GM12878 (cell line): ENCODE data around the gene NAA30. TPM values are rescaled to one million over a fixed set of nuclear protein-coding genes. Genes with fewer than 3 reads are reported as not detected.

Source experiments
- ATAC-seq: fragments of 200-7000 bp; cut with Tn5 transposase; 3 replicates; pipeline ENCODE4 v1.9.1; 2020; ENCODE audit warnings: mild to moderate bottlenecking, moderate library complexity
- BruUV-seq: library from RNA; stranded (reverse); fragments of 400-500 nt; replicated peaks from 2 replicates; lab custom pipeline; 2021; lab: Mats Ljungman, UMichigan
- CTCF ChIA-PET: fragments of 300-600 bp; sonication (Branson Sonifier 250); formaldehyde crosslinking; extraction: SDS; loops from one replicate; lab custom pipeline; 2021; ENCODE audit warnings: inconsistent platforms; lab: Yijun Ruan, JAX
- POLR2A ChIA-PET: fragments of 350-600 bp; formaldehyde crosslinking; extraction: SDS; loops from one replicate; lab custom pipeline; 2021; ENCODE audit warnings: inconsistent platforms; lab: Charles Lee
- RAD21 ChIA-PET: fragments of 300-600 bp; sonication (Branson Sonifier 250); formaldehyde crosslinking; loops from one replicate; lab custom pipeline; 2023; ENCODE audit warnings: antibody characterized with exemption; ENCODE audit not compliant: unreplicated experiment; lab: Charles Lee
- SMC1A ChIA-PET: fragments of 300-600 bp; sonication (Branson Sonifier 250); formaldehyde crosslinking; loops from one replicate; lab custom pipeline; 2023; ENCODE audit not compliant: unreplicated experiment, uncharacterized antibody; lab: Charles Lee
- DNase-seq: peaks from one replicate; pipeline ENCODE4 v3.0.0-alpha.2; 2011; ENCODE audit warnings: low read depth, low spot score
- FAIRE-seq: peaks from 3 replicates; lab custom pipeline; 2011; peaks lifted over from hg19 to GRCh38; lab: Jason Lieb, UNC
- H2AFZ ChIP-seq: 2 replicates; pipeline ENCODE4 v1.6.0; 2011; ENCODE audit warnings: low read depth, low read length, control low read depth; ENCODE audit not compliant: control insufficient read depth
- H3K27ac ChIP-seq: 2 replicates; pipeline ENCODE4 v1.5.1; 2011; ENCODE audit warnings: control low read depth; ENCODE audit not compliant: control insufficient read depth, insufficient read depth
- H3K27me3 ChIP-seq, 2 experiments: replicated peaks in 1 of 2; 2 replicates each; pipeline versions ENCODE4 v1.6.0 to v1.6.1; 2011; ENCODE audit warnings: low read length in 1 of 2; ENCODE audit not compliant: control insufficient read depth in 2 of 2, insufficient read depth in 2 of 2
- H3K36me3 ChIP-seq, 2 experiments: 2 replicates each; pipeline ENCODE4 v1.5.1; 2011; ENCODE audit warnings: low read length in 1 of 2; ENCODE audit not compliant: control insufficient read depth in 2 of 2, insufficient read depth in 2 of 2
- H3K4me1 ChIP-seq: 2 replicates; pipeline ENCODE4 v1.6.1; 2011; ENCODE audit warnings: mild to moderate bottlenecking, low read length, moderate library complexity, mixed read lengths; ENCODE audit not compliant: control insufficient read depth, insufficient read depth
- H3K4me2 ChIP-seq: 2 replicates; pipeline ENCODE4 v1.6.0; 2011; ENCODE audit warnings: control low read depth; ENCODE audit not compliant: control insufficient read depth, insufficient read depth
- H3K4me3 ChIP-seq: fragments of 200-600 bp; sonication (generic); 2 replicates; pipeline ENCODE4 v1.5.1; 2016
- H3K79me2 ChIP-seq: 2 replicates; pipeline ENCODE4 v1.6.0; 2011; ENCODE audit warnings: low read length; ENCODE audit not compliant: control insufficient read depth, insufficient read depth
- H3K9ac ChIP-seq: 2 replicates; pipeline ENCODE4 v1.8.0; 2011; ENCODE audit warnings: low read length, control low read depth, mixed read lengths; ENCODE audit not compliant: control insufficient read depth, insufficient read depth
- H3K9me3 ChIP-seq: replicated peaks from 3 replicates; pipeline ENCODE4 v1.5.1; 2011; ENCODE audit warnings: mild to moderate bottlenecking, low read length; ENCODE audit not compliant: control insufficient read depth, insufficient read depth
- H4K20me1 ChIP-seq: 2 replicates; pipeline ENCODE4 v1.6.0; 2011; ENCODE audit not compliant: control insufficient read depth, insufficient read depth
- DPF2 ChIP-seq: fragments of 450-650 bp; IDR thresholded peaks from 2 replicates; pipeline ENCODE4 v1.6.1; 2017; ENCODE audit warnings: mild to moderate bottlenecking
- ETV6 ChIP-seq, 2 experiments: fragments of 450-650 bp in 1 of 2; IDR thresholded peaks in 1 of 2; conservative IDR thresholded peaks in 1 of 2; 2 replicates each; pipeline ENCODE4 v1.6.1; 2014; ENCODE audit warnings: antibody characterized with exemption in 1 of 2, borderline replicate concordance in 1 of 2, low read depth in 1 of 2, mild to moderate bottlenecking in 1 of 2, moderate library complexity in 1 of 2
- HDGF ChIP-seq: fragments of 450-650 bp; IDR thresholded peaks from 2 replicates; pipeline ENCODE4 v1.6.1; 2016; ENCODE audit warnings: antibody characterized with exemption
- KAT2A ChIP-seq: conservative IDR thresholded peaks from 2 replicates; pipeline ENCODE4 v1.6.1; 2011; ENCODE audit warnings: low read depth, low read length; ENCODE audit not compliant: control insufficient read depth
- MXI1 ChIP-seq: fragments of 150-350 bp; IDR thresholded peaks from 2 replicates; pipeline ENCODE4 v1.6.1; 2011; ENCODE audit warnings: low read depth, mild to moderate bottlenecking, inconsistent platforms, low read length, improper control_type of control experiment
- NRF1 ChIP-seq: conservative IDR thresholded peaks from 2 replicates; pipeline ENCODE4 v1.6.1; 2011; ENCODE audit warnings: mild to moderate bottlenecking, low read depth, low read length, improper control_type of control experiment
- PAX5 ChIP-seq: IDR thresholded peaks from 2 replicates; pipeline ENCODE4 v1.6.1; 2011; ENCODE audit warnings: low read depth, low read length, borderline replicate concordance
- USF2 ChIP-seq: IDR thresholded peaks from 2 replicates; pipeline ENCODE4 v1.6.1; 2011; ENCODE audit warnings: low read depth, low read length, improper control_type of control experiment, borderline replicate concordance
- YY1 ChIP-seq: IDR thresholded peaks from 2 replicates; pipeline ENCODE4 v1.6.1; 2011; ENCODE audit warnings: low read depth, mild to moderate bottlenecking, low read length
- ZBTB40 ChIP-seq: fragments of 450-650 bp; IDR thresholded peaks from 2 replicates; pipeline ENCODE4 v1.6.1; 2016; ENCODE audit warnings: mild to moderate bottlenecking, moderate library complexity, borderline replicate concordance
- WGBS: methylation state at CpG from one replicate; pipeline ENCODE4 v1.1.6; 2016; ENCODE audit warnings: low lambda C conversion rate; ENCODE audit not compliant: insufficient replicate concordance, insufficient coverage; ENCODE audit errors: missing lambda C conversion rate; 5-methylcytosine and 5-hydroxymethylcytosine counted together
- in situ Hi-C: fragments of 300-500 bp; cut with MboI; formaldehyde crosslinking; loops from 9 replicates; pipeline ENCODE4 v1.14.3; 2018; ENCODE audit warnings: mixed read lengths
- intact Hi-C: fragments of 100-400 bp; cut with micrococcal nuclease; formaldehyde crosslinking; loops from one replicate; pipeline ENCODE4 v1.14.2; 2022; ENCODE audit not compliant: unreplicated experiment
- polyA plus RNA-seq, 11 experiments: library from polyadenylated mRNA; depleted of rRNA in 4 of 11; unstranded in 6 of 11; stranded (reverse) in 5 of 11; fragments of >200 nt; fragmentation: Nextera tagmentation in 4 of 11; fragmentation: Illumina TruSeq in 1 of 11; extraction: Ambion mirVana in 4 of 11; extraction: Trizol in 1 of 11; gene quantifications; 1 replicate in 1 of 11; 2 replicates in 10 of 11; pipeline versions ENCODE4 v1.2.1 to v1.2.3, GENCODE V29; 2011 to 2016; ENCODE audit warnings: inconsistent platforms in 2 of 11, missing spikeins in 2 of 11, low read depth in 1 of 11
- total RNA-seq, 4 experiments: library from RNA; depleted of rRNA in 3 of 4; stranded (reverse); fragments of >200 nt in 3 of 4; fragmentation: Illumina TruSeq in 1 of 4; extraction: Trizol in 1 of 4; gene quantifications; 2 replicates each; pipeline versions ENCODE4 v1.2.1 to v1.2.3, GENCODE V29; 2013 to 2021
- TF ChIP-seq, protein P1 (sequence below): fragments of 450-650 bp; formaldehyde crosslinking; IDR thresholded peaks from 2 replicates; pipeline ENCODE4 v1.4.0; 2020; ENCODE audit warnings: mild to moderate bottlenecking, moderate library complexity
- TF ChIP-seq, protein P2 (sequence below): fragments of 450-650 bp; formaldehyde crosslinking; IDR thresholded peaks from 2 replicates; pipeline ENCODE4 v1.4.0; 2022; ENCODE audit warnings: mild to moderate bottlenecking, moderate library complexity

Gene NAA30
- total and polyA plus RNA-seq, 10 of the 15 experiments (the other 5 are each of a cell fraction or from before 2014, with no cell fraction given): 4.5 to 15.6 (median 10.5) TPM

- ChIA-PET POLR2A (no interaction called here), CTCF (no interaction called here), SMC1A (interaction anchor here (1.1 to 1.2 kb wide), 2 partner anchors 18 to 20 kb away, joined by 3 to 4 read pairs; no protein-coding TSS in a partner anchor), RAD21 (no interaction called here)
- Histone ChIP-seq H3K27me3 (no peaks in the 10 kb centered on the region), H3K4me1 (no peaks in the 10 kb centered on the region), H3K36me3 (no peaks in the 10 kb centered on the region), H4K20me1 (no peaks in the 10 kb centered on the region), H3K9ac (no peak overlapping the region), H3K4me3 (no peak overlapping the region), H3K79me2 (no peaks in the 10 kb centered on the region), H3K27ac (no peak overlapping the region), H2AFZ (no peak overlapping the region), H3K4me2 (no peak overlapping the region), H3K9me3 (no peaks in the 10 kb centered on the region)
- BruUV-seq: no TSS peak
- intact Hi-C loops: no loop called here
- no peak for ATAC-seq
- WGBS: 76% methylated on average over 3 of the region's 3 CpGs
- no peak for DNase-seq
- no peak for FAIRE-seq
- in situ Hi-C loops: no loop called here
- TF ChIP-seq PAX5: no peak
- no peak for TF ChIP-seq ETV6 (conservative IDR thresholded peaks at IDR 0.05 in 1 of 2, IDR thresholded peaks at IDR 0.05 in 1 of 2; ENCODE audit: borderline replicate concordance in 1 of 2, low read depth in 1 of 2)
- TF ChIP-seq HDGF: no peak
- TF ChIP-seq KAT2A: no peak
- no peak for TF ChIP-seq USF2
- TF ChIP-seq, protein P1, sequence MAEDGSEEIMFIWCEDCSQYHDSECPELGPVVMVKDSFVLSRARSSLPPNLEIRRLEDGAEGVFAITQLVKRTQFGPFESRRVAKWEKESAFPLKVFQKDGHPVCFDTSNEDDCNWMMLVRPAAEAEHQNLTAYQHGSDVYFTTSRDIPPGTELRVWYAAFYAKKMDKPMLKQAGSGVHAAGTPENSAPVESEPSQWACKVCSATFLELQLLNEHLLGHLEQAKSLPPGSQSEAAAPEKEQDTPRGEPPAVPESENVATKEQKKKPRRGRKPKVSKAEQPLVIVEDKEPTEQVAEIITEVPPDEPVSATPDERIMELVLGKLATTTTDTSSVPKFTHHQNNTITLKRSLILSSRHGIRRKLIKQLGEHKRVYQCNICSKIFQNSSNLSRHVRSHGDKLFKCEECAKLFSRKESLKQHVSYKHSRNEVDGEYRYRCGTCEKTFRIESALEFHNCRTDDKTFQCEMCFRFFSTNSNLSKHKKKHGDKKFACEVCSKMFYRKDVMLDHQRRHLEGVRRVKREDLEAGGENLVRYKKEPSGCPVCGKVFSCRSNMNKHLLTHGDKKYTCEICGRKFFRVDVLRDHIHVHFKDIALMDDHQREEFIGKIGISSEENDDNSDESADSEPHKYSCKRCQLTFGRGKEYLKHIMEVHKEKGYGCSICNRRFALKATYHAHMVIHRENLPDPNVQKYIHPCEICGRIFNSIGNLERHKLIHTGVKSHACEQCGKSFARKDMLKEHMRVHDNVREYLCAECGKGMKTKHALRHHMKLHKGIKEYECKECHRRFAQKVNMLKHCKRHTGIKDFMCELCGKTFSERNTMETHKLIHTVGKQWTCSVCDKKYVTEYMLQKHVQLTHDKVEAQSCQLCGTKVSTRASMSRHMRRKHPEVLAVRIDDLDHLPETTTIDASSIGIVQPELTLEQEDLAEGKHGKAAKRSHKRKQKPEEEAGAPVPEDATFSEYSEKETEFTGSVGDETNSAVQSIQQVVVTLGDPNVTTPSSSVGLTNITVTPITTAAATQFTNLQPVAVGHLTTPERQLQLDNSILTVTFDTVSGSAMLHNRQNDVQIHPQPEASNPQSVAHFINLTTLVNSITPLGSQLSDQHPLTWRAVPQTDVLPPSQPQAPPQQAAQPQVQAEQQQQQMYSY (CRISPR knock-in tag): no peak
- TF ChIP-seq, protein P2, sequence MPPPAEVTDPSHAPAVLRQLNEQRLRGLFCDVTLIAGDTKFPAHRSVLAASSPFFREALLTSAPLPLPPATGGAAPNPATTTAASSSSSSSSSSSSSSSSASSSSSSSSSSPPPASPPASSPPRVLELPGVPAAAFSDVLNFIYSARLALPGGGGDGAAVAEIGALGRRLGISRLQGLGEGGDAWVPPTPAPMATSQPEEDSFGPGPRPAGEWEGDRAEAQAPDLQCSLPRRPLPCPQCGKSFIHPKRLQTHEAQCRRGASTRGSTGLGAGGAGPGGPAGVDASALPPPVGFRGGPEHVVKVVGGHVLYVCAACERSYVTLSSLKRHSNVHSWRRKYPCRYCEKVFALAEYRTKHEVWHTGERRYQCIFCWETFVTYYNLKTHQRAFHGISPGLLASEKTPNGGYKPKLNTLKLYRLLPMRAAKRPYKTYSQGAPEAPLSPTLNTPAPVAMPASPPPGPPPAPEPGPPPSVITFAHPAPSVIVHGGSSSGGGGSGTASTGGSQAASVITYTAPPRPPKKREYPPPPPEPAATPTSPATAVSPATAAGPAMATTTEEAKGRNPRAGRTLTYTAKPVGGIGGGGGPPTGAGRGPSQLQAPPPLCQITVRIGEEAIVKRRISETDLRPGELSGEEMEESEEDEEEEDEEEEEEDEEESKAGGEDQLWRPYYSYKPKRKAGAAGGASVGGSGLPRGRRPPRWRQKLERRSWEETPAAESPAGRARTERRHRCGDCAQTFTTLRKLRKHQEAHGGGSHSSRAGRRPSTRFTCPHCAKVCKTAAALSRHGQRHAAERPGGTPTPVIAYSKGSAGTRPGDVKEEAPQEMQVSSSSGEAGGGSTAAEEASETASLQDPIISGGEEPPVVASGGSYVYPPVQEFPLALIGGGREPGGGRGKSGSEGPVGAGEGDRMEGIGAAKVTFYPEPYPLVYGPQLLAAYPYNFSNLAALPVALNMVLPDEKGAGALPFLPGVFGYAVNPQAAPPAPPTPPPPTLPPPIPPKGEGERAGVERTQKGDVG (CRISPR knock-in tag): no peak
- TF ChIP-seq MXI1: no peak
- TF ChIP-seq NRF1: no peak
- TF ChIP-seq YY1: no peak
- TF ChIP-seq DPF2: no peak
- TF ChIP-seq ZBTB40: no peak
These were observed 15.2 kb upstream of the NAA30 start for GRCh38 chr14:57375156-57375555.
